Panc1 (cell line): Measurements from ENCODE around the gene LENG8.

ENCODE experiments used
- CTCF ChIP-seq: fragments of 450-650 bp; IDR thresholded peaks from 2 replicates; pipeline ENCODE4 v1.5.1; 2017; ENCODE audit warnings: mild to moderate bottlenecking
- POLR2AphosphoS5 ChIP-seq: IDR thresholded peaks from 2 replicates; pipeline ENCODE4 v1.6.1; 2012; ENCODE audit warnings: mild to moderate bottlenecking, low read depth, low read length, moderate library complexity
- REST ChIP-seq, 2 experiments: IDR thresholded peaks; 2 replicates each; pipeline ENCODE4 v1.6.1; 2011 to 2012; ENCODE audit warnings: low read depth in 2 of 2, control low read depth in 1 of 2, low read length in 1 of 2, mild to moderate bottlenecking in 1 of 2, moderate library complexity in 1 of 2; ENCODE audit not compliant: insufficient read depth in 1 of 2
- SIN3A ChIP-seq: IDR thresholded peaks from 2 replicates; pipeline ENCODE4 v1.6.1; 2012; ENCODE audit warnings: low read depth, mild to moderate bottlenecking, low read length, moderate library complexity, borderline replicate concordance; ENCODE audit not compliant: insufficient read depth
- TCF7L2 ChIP-seq: IDR thresholded peaks from 2 replicates; pipeline ENCODE4 v1.6.1; 2011; ENCODE audit warnings: mild to moderate bottlenecking, low read depth, low read length, inconsistent platforms

- no peak for TF ChIP-seq CTCF
- no peak for TF ChIP-seq POLR2AphosphoS5
- no peak for TF ChIP-seq SIN3A
- no peak for TF ChIP-seq REST (IDR thresholded peaks at IDR 0.05; ENCODE audit: insufficient read depth in 1 of 2, low read depth in 2 of 2, low read length in 1 of 2)
- TF ChIP-seq TCF7L2, result no peak
Measured at GRCh38 chr19:54434873-54435214, 14.2 kb upstream of the LENG8 start.
